GM19463 (cell line): ENCODE results near the gene CYP2W1.
"Not testable (repeated sequence)": the region's sequence is repeated elsewhere in the genome, so short reads cannot be mapped to it uniquely, and the experiment has no call there.

Source experiments
- ATAC-seq: cut with Tn5 transposase; IDR thresholded peaks from one replicate; pipeline ENCODE4 v1.9.1; 2021; ENCODE audit warnings: mild to moderate bottlenecking, moderate library complexity; ENCODE audit not compliant: unreplicated experiment

CYP2W1 gene

GRCh38 chr7:1027242-1028043, 44.5 kb downstream of the CYP2W1 start:
- ATAC-seq = no peak

- peak; percentile 52 for ATAC-seq
These were observed 45.2 kb downstream of the CYP2W1 start for GRCh38 chr7:1028044-1028770.

GRCh38 chr7:1028775-1029636, 46.0 kb downstream of the CYP2W1 start:
- no peak for ATAC-seq

- ATAC-seq = no peak
These were observed 46.9 kb downstream of the CYP2W1 start for GRCh38 chr7:1029637-1030443.

GRCh38 chr7:1030444-1031070, 47.6 kb downstream of the CYP2W1 start:
- no peak for ATAC-seq

GRCh38 chr7:1031716-1032455, 48.9 kb downstream of the CYP2W1 start:
- ATAC-seq = no peak

- ATAC-seq = no peak
These were observed 49.7 kb downstream of the CYP2W1 start for GRCh38 chr7:1032536-1033181.

GRCh38 chr7:1033546-1034145, 50.7 kb downstream of the CYP2W1 start:
- ATAC-seq = no peak

GRCh38 chr7:1034769-1035168, 51.8 kb downstream of the CYP2W1 start:
- not testable (repeated sequence) for ATAC-seq

- not testable (repeated sequence) for ATAC-seq
These were observed 53.4 kb downstream of the CYP2W1 start for GRCh38 chr7:1036164-1036928.
